NB4 (cell line): ENCODE measurements around the gene OR6C2.

Experiments
- POLR2A ChIP-seq: IDR thresholded peaks from 2 replicates; pipeline ENCODE4 v1.6.1; 2011; ENCODE audit warnings: mild to moderate bottlenecking; ENCODE audit not compliant: insufficient read length; ENCODE audit errors: extremely low read depth
- TF ChIP-seq, protein P1 (sequence below): IDR thresholded peaks from one replicate; pipeline ENCODE4 v1.5.1; 2012; ENCODE audit warnings: low read depth, low read length
- TF ChIP-seq, protein P2 (sequence below): IDR thresholded peaks from 2 replicates; pipeline ENCODE4 v1.6.1; 2011; ENCODE audit warnings: low read depth, low read length

DNA sequence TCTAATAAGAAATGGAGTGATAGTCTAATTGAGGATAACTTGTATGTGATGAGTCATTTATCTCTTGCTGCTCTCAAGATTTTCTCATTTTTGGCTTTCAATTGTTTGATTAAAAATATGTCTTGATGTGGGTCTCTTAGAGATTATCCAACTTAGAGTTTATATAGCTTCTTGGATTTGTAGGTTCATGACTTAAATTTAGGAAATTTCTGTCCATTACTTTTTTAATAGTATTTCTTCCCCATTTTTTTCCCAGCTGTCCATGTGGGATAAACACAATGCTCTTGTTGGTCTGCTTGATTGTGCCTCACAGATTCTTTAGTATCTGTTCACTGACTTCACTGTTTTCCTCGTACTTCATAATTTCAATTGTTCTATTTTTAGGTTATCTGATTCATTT lies 36.0 kb upstream of the OR6C2 start:
- TF ChIP-seq, protein P1, sequence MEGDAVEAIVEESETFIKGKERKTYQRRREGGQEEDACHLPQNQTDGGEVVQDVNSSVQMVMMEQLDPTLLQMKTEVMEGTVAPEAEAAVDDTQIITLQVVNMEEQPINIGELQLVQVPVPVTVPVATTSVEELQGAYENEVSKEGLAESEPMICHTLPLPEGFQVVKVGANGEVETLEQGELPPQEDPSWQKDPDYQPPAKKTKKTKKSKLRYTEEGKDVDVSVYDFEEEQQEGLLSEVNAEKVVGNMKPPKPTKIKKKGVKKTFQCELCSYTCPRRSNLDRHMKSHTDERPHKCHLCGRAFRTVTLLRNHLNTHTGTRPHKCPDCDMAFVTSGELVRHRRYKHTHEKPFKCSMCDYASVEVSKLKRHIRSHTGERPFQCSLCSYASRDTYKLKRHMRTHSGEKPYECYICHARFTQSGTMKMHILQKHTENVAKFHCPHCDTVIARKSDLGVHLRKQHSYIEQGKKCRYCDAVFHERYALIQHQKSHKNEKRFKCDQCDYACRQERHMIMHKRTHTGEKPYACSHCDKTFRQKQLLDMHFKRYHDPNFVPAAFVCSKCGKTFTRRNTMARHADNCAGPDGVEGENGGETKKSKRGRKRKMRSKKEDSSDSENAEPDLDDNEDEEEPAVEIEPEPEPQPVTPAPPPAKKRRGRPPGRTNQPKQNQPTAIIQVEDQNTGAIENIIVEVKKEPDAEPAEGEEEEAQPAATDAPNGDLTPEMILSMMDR: no peak
- no peak for TF ChIP-seq POLR2A
- TF ChIP-seq, protein P2, sequence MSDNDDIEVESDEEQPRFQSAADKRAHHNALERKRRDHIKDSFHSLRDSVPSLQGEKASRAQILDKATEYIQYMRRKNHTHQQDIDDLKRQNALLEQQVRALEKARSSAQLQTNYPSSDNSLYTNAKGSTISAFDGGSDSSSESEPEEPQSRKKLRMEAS: no peak
